ENCODE results near the gene OR10J4.

The OR10J4 gene

GRCh38 chr1:159431904-159432303 is at the start of gene OR10J4:
TSS of gene OR10J4 (plus strand) at chr1:159432204.
- Histone ChIP-seq H3K79me2 (no peaks in the 10 kb centered on the region), H3K27ac (no peak within 1 kb of the TSS), H3K9ac (no peak within 1 kb of the TSS), H3K36me3 (ENCODE audit: control insufficient read depth, insufficient read depth, low read length) (no peaks in the 10 kb centered on the region), H3K4me2 (ENCODE audit: low read length) (no peak within 1 kb of the TSS), H2AFZ (no peak within 1 kb of the TSS), H3K9me3 (ENCODE audit: control insufficient read depth, low read length) (no peaks in the 10 kb centered on the region), H3K4me3 (ENCODE audit: low read depth, low read length) (no peak within 1 kb of the TSS), H3K4me1 (no peaks in the 10 kb centered on the region), H3K27me3 (ENCODE audit: control insufficient read depth, insufficient read depth, low read length) (no peaks in the 10 kb centered on the region)
- TF ChIP-seq CTCF (IDR thresholded peaks at IDR 0.05): no peak

GRCh38 chr1:159406821-159407220 is 25.2 kb upstream of the OR10J4 start:
- H3K4me3 ChIP-seq (ENCODE audit: low read depth, low read length): no peak overlapping the region
- no peak for TF ChIP-seq CTCF (IDR thresholded peaks at IDR 0.05)

GRCh38 chr1:159408862-159409400 is 23.1 kb upstream of the OR10J4 start:
- Histone ChIP-seq H3K79me2 (no peaks in the 10 kb centered on the region), H3K27ac (no peak overlapping the region), H2AFZ (no peak overlapping the region), H3K9me3 (ENCODE audit: control insufficient read depth, low read length) (no peaks in the 10 kb centered on the region), H3K9ac (no peak overlapping the region), H3K4me3 (ENCODE audit: low read depth, low read length) (no peak overlapping the region), H3K27me3 (ENCODE audit: control insufficient read depth, insufficient read depth, low read length) (no peaks in the 10 kb centered on the region), H3K36me3 (ENCODE audit: control insufficient read depth, insufficient read depth, low read length) (no peaks in the 10 kb centered on the region), H3K4me1 (no peaks in the 10 kb centered on the region), H3K4me2 (ENCODE audit: low read length) (no peak overlapping the region)
- TF ChIP-seq CTCF (IDR thresholded peaks at IDR 0.05): no peak

More at GRCh38 chr1:159406821-159407220, 25.2 kb upstream of the OR10J4 start:
- Histone ChIP-seq H3K4me2 (ENCODE audit: low read length) (no peak overlapping the region), H3K79me2 (no peaks in the 10 kb centered on the region), H2AFZ (no peak overlapping the region), H3K36me3 (ENCODE audit: control insufficient read depth, insufficient read depth, low read length) (no peaks in the 10 kb centered on the region), H3K27ac (no peak overlapping the region), H3K4me1 (no peaks in the 10 kb centered on the region), H3K9ac (no peak overlapping the region), H3K27me3 (ENCODE audit: control insufficient read depth, insufficient read depth, low read length) (no peaks in the 10 kb centered on the region), H3K9me3 (ENCODE audit: control insufficient read depth, low read length) (no peaks in the 10 kb centered on the region)

DNA sequence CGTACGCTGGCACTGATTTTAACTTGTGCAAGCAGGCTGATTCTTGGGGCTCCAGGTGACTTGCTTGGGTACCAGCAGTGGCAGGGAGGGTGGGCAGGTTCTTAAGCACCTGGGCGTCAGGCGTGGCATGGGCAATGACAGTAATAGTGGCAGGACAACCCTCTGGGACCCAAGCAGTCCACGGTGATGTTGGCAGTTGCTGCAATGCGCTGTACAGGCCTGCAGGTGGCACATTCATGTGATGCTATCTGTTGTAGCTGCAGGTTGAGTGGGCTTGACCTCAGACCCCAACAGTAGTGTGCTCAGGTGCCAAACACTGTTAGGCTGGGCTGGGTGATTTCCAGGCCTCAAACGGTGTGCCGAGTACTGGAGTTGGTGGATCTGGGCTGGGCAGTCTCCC is 10.2 kb upstream of the OR10J4 start:
- no peaks in the 10 kb centered on the region for H3K9me3 ChIP-seq (ENCODE audit: control insufficient read depth, low read length)
- TF ChIP-seq CTCF (IDR thresholded peaks at IDR 0.05): no peak
- H3K4me3 ChIP-seq (ENCODE audit: low read depth, low read length): no peak overlapping the region

DNA sequence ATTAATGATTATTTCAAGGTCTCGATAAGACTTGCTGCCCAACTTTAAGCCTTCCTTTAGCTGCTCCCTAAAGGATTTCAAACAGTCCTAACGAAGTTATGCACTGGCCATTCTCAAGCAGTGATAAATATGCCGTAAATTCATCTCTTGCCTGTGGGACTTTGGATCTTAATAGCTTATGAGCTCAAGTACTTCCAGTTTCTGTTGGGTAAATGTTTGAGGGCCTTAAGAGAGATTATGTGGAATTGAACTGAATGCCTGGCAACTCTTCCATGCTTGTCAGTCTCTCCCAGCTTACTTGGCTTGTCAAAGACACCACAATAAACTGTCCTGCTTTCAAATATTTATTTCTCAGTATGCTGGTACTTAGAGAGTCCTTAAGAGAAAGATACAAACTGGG is 3.5 kb upstream of the OR10J4 start:
- Histone ChIP-seq H3K9me3 (ENCODE audit: control insufficient read depth, low read length) (no peaks in the 10 kb centered on the region), H3K4me1 (no peaks in the 10 kb centered on the region), H3K27ac (no peak overlapping the region), H3K27me3 (ENCODE audit: control insufficient read depth, insufficient read depth, low read length) (no peaks in the 10 kb centered on the region), H3K79me2 (no peaks in the 10 kb centered on the region), H3K4me2 (ENCODE audit: low read length) (no peak overlapping the region), H3K9ac (no peak overlapping the region), H3K36me3 (ENCODE audit: control insufficient read depth, insufficient read depth, low read length) (no peaks in the 10 kb centered on the region), H2AFZ (no peak overlapping the region), H3K4me3 (ENCODE audit: low read depth, low read length) (no peak overlapping the region)
- no peak for TF ChIP-seq CTCF (IDR thresholded peaks at IDR 0.05)

More for the DNA sequence above, 10.2 kb upstream of the OR10J4 start:
- Histone ChIP-seq H3K4me2 (ENCODE audit: low read length) (no peak overlapping the region), H3K79me2 (no peaks in the 10 kb centered on the region), H3K27me3 (ENCODE audit: control insufficient read depth, insufficient read depth, low read length) (no peaks in the 10 kb centered on the region), H2AFZ (no peak overlapping the region), H3K36me3 (ENCODE audit: control insufficient read depth, insufficient read depth, low read length) (no peaks in the 10 kb centered on the region), H3K27ac (no peak overlapping the region), H3K9ac (no peak overlapping the region), H3K4me1 (no peaks in the 10 kb centered on the region)

Data from parathyroid adenoma (tissue), 2 donors.